Measurements from ENCODE around the gene COL5A1. TPM values are rescaled to one million over a fixed set of nuclear protein-coding genes. Genes with fewer than 3 reads are reported as not detected.

COL5A1 gene
- total RNA-seq, 1 donor from 2014 or later: 19.8 TPM

DNA sequence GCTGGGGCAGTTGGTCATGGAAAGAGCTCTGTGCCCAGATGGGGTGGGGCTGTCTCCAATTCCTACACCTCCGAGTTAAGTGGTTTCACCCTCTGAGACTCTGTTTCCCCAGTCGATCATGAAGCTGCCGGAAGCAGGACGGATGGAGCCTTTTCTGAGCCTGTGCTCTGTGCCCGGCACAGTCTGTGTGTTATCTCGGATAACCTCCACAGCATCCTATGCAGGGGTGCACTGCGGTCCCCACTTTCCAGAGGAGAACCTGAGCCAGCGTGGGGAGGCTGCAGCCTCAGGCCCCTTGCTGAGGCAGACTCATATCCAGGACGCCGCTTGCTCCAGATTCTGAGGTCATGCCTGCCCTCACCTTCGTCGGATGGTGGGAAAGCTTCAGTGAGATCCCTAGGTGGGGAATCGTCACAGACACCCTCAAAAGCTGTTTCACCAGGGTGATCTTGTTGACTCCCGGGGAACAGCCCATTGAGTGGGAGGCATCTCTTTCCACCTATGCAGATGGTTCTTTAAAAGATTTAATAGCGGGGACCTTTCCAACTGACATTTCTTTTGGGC, 6.9 kb upstream of the COL5A1 start:
- no peaks in the 10 kb centered on the region for H3K36me3 Mint-ChIP-seq (ENCODE audit: insufficient read depth)
- TF ChIP-seq, protein P1, sequence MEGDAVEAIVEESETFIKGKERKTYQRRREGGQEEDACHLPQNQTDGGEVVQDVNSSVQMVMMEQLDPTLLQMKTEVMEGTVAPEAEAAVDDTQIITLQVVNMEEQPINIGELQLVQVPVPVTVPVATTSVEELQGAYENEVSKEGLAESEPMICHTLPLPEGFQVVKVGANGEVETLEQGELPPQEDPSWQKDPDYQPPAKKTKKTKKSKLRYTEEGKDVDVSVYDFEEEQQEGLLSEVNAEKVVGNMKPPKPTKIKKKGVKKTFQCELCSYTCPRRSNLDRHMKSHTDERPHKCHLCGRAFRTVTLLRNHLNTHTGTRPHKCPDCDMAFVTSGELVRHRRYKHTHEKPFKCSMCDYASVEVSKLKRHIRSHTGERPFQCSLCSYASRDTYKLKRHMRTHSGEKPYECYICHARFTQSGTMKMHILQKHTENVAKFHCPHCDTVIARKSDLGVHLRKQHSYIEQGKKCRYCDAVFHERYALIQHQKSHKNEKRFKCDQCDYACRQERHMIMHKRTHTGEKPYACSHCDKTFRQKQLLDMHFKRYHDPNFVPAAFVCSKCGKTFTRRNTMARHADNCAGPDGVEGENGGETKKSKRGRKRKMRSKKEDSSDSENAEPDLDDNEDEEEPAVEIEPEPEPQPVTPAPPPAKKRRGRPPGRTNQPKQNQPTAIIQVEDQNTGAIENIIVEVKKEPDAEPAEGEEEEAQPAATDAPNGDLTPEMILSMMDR (IDR thresholded peaks at IDR 0.05; ENCODE audit: unreplicated experiment): no peak
- H3K27me3 Mint-ChIP-seq: peaks cover 28% of the 10 kb centered on the region
- H3K9me3 Mint-ChIP-seq (ENCODE audit: low read depth): no peaks in the 10 kb centered on the region
- DNase-seq (ENCODE audit: low spot score, unreplicated experiment): no peak
- H3K4me1 Mint-ChIP-seq (ENCODE audit: low read depth): no peaks in the 10 kb centered on the region
- H3K4me3 Mint-ChIP-seq (ENCODE audit: low read depth): no peak overlapping the region
- no peak overlapping the region for H3K27ac Mint-ChIP-seq

DNA sequence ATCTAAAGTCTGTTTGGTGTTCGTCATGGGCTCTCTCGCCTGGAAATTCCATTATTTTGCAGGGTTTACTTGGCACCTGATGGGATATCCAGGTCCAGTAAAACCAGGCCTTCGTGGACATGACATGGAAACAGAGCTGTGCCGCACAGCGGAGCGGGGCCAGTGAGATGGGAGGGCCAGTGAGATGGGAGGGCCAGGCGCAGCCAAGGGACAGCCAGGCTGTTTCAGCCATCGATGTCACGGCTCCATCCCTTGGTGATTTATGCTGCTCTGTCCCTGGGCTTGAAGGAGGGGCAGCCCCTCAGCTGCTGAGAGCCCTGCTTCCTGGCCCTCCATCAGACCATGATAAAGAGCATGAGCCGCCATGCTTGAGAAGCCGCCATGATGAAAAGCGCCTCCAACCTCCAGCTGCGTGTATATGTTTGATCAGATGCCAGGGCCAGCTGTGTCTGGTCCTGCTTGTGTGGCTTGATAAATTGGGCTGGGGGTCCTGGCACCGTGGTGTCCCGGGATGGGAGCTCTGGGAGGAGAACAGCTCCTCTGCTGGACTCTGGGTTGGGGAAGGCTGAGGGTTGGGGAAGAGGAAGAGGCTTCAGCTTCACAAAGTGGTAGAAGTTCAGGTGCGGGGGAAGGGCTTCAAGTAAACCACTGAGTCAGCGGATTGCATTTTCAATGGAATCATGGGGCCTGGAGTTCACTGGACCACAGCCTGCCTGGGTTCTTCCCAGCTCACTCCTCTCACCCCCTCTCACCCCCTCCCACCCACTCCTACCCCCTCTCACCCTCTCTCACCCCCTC, 6.1 kb upstream of the COL5A1 start:
- H3K9me3 Mint-ChIP-seq (ENCODE audit: low read depth): no peaks in the 10 kb centered on the region
- H3K36me3 Mint-ChIP-seq (ENCODE audit: insufficient read depth): no peaks in the 10 kb centered on the region
- H3K27me3 Mint-ChIP-seq: peaks cover 36% of the 10 kb centered on the region
- H3K4me3 Mint-ChIP-seq (ENCODE audit: low read depth): no peak overlapping the region
- no peak for DNase-seq (ENCODE audit: low spot score, unreplicated experiment)
- H3K27ac Mint-ChIP-seq: no peak overlapping the region
- TF ChIP-seq, protein P1 (IDR thresholded peaks at IDR 0.05; ENCODE audit: unreplicated experiment): no peak
- H3K4me1 Mint-ChIP-seq (ENCODE audit: low read depth): no peaks in the 10 kb centered on the region

DNA sequence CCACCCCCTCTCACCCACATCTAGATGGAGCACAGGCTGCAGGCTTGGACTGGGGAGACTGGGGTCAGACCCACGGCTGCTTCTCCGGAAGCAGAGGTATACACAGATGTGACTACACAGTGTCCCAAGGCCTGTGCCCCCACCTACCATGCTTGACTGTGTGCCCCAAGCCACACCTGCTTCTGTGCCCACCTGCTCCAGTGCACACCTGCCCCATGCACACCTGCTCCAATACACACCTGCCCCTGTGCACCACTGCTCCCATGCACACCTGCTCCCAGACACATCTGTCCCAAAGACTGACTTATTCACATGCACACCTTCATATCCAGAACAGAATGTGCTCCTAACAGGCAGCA, 5.5 kb upstream of the COL5A1 start:
- TF ChIP-seq, protein P1 (IDR thresholded peaks at IDR 0.05; ENCODE audit: unreplicated experiment): no peak
- Mint-ChIP-seq H3K4me3 (ENCODE audit: low read depth) (no peak overlapping the region), H3K27me3 (peaks cover 35% of the 10 kb centered on the region), H3K9me3 (ENCODE audit: low read depth) (no peaks in the 10 kb centered on the region), H3K27ac (no peak overlapping the region), H3K36me3 (ENCODE audit: insufficient read depth) (no peaks in the 10 kb centered on the region), H3K4me1 (ENCODE audit: low read depth) (no peaks in the 10 kb centered on the region)
- no peak for DNase-seq (ENCODE audit: low spot score, unreplicated experiment)

DNA sequence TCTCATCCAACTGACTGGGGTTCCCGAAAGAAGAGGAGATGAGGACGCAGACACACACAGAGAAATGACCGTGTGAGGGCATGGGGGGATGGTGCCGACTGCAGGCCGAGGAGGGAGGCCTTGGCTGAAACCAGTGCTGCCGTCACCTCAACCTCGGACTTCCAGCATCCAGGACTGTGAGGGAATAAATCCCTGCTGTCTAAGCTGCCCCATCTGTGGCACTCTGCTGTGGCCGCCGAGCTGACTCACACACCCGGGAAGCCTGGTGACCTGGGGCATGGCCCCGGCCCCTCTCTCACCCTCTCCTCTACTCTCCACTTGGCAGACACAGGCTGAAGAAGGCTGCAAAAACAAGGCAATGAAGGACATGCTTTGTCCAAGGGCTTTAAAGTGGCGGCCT, 4.4 kb upstream of the COL5A1 start:
- Mint-ChIP-seq H3K27ac (no peak overlapping the region), H3K27me3 (peaks cover 30% of the 10 kb centered on the region), H3K4me3 (ENCODE audit: low read depth) (no peak overlapping the region), H3K36me3 (ENCODE audit: insufficient read depth) (no peaks in the 10 kb centered on the region), H3K9me3 (ENCODE audit: low read depth) (no peaks in the 10 kb centered on the region), H3K4me1 (ENCODE audit: low read depth) (no peaks in the 10 kb centered on the region)
- TF ChIP-seq, protein P1 (IDR thresholded peaks at IDR 0.05; ENCODE audit: unreplicated experiment): no peak
- no peak for DNase-seq (ENCODE audit: low spot score, unreplicated experiment)

- no peak overlapping the region for H3K4me3 Mint-ChIP-seq (ENCODE audit: low read depth)
- no peak for DNase-seq (ENCODE audit: low spot score, unreplicated experiment)
- no peaks in the 10 kb centered on the region for H3K36me3 Mint-ChIP-seq (ENCODE audit: insufficient read depth)
- no peaks in the 10 kb centered on the region for H3K9me3 Mint-ChIP-seq (ENCODE audit: low read depth)
- TF ChIP-seq, protein P1 (IDR thresholded peaks at IDR 0.05; ENCODE audit: unreplicated experiment): no peak
- peaks cover 3% of the 10 kb centered on the region for H3K4me1 Mint-ChIP-seq (ENCODE audit: low read depth)
- H3K27ac Mint-ChIP-seq: no peak overlapping the region
- peaks cover 35% of the 10 kb centered on the region for H3K27me3 Mint-ChIP-seq
Observed at GRCh38 chr9:134637696-134638501, 3.7 kb upstream of the COL5A1 start.
